Activated CD8-positive, alpha-beta memory T cell treated with anti-CD3 and anti-CD28 coated beads for 36 hours (primary cell): ENCODE data around the gene INO80C. TPM values are rescaled to one million over a fixed set of nuclear protein-coding genes. Genes with fewer than 3 reads are reported as not detected.
"Not testable (repeated sequence)": the region's sequence is repeated elsewhere in the genome, so short reads cannot be mapped to it uniquely, and the experiment has no call there.

Experiments used
- CTCF ChIA-PET: fragments of 350-600 bp; sonication (Branson Sonifier 250); formaldehyde crosslinking; loops from one replicate; lab custom pipeline; 2021; ENCODE audit warnings: antibody characterized with exemption; lab: Charles Lee
- POLR2A ChIA-PET: fragments of 350-600 bp; sonication (Branson Sonifier 250); formaldehyde crosslinking; loops from one replicate; lab custom pipeline; 2021; ENCODE audit warnings: antibody characterized with exemption; lab: Charles Lee
- total RNA-seq, 2 experiments: library from RNA; stranded (reverse); gene quantifications; one replicate each; pipeline ENCODE4 v1.2.3, GENCODE V29; 2021

The INO80C gene
- total RNA-seq, 2 experiments from 2014 or later: 29.3 to 32.7 TPM

- ChIA-PET CTCF (no interaction called here), POLR2A (no interaction called here)
Measured at GRCh38 chr18:35494251-35495220, 3.2 kb downstream of the INO80C start.

GRCh38 chr18:35491700-35492077 lies 6.1 kb downstream of the INO80C start:
- CTCF ChIA-PET: no interaction called here
- POLR2A ChIA-PET: no interaction called here

GRCh38 chr18:35490894-35491699 lies 6.7 kb downstream of the INO80C start:
- POLR2A ChIA-PET: no interaction called here
- CTCF ChIA-PET: no interaction called here

GRCh38 chr18:35489913-35490490 lies 7.8 kb downstream of the INO80C start:
- ChIA-PET POLR2A (no interaction called here), CTCF (no interaction called here)

GRCh38 chr18:35489281-35489680 lies 8.5 kb downstream of the INO80C start:
- POLR2A ChIA-PET, CTCF ChIA-PET: not testable (repeated sequence)

- CTCF ChIA-PET: not testable (repeated sequence)
- POLR2A ChIA-PET: interaction anchor here (1.0 kb wide), 1 partner anchor 9 kb away, joined by 3 read pairs; the partner anchor contains the start of gene INO80C
Measured at GRCh38 chr18:35488396-35488795, 9.4 kb downstream of the INO80C start.

- CTCF ChIA-PET, POLR2A ChIA-PET: not testable (repeated sequence)
Measured at GRCh38 chr18:35487525-35487924, 10.2 kb downstream of the INO80C start.

- ChIA-PET CTCF (no interaction called here), POLR2A (no interaction called here)
Measured at GRCh38 chr18:35485852-35486251, 11.9 kb downstream of the INO80C start.

- POLR2A ChIA-PET: interaction anchor here (1.5 kb wide), 1 partner anchor 93 kb away, joined by 7 read pairs; no protein-coding TSS in a partner anchor
- CTCF ChIA-PET: no interaction called here
Measured at GRCh38 chr18:35484034-35484433, 13.7 kb downstream of the INO80C start.

- ChIA-PET POLR2A (no interaction called here), CTCF (interaction anchor here (1.0 kb wide), 1 partner anchor 96 kb away, joined by 3 read pairs; no protein-coding TSS in a partner anchor)
Measured at GRCh38 chr18:35481960-35482366, 15.8 kb downstream of the INO80C start.

- CTCF ChIA-PET: interaction anchor here (0.9 kb wide), 1 partner anchor 18 kb away, joined by 3 read pairs; the partner anchor contains the start of gene INO80C
- POLR2A ChIA-PET: no interaction called here
Measured at GRCh38 chr18:35479911-35480586, 17.7 kb downstream of the INO80C start.

- ChIA-PET CTCF (interaction anchor here (0.6 to 1.0 kb wide), 3 partner anchors 71 to 543 kb away, joined by 3 to 4 read pairs (median 3); no protein-coding TSS in a partner anchor), POLR2A (interaction anchor here (1.6 to 1.9 kb wide), 2 partner anchors 18 to 103 kb away, joined by 5 to 16 read pairs; partner anchors contain the start of genes GALNT1 and INO80C)
Measured at GRCh38 chr18:35478520-35479435, 19.0 kb downstream of the INO80C start.

- CTCF ChIA-PET: interaction anchor here (0.6 to 1.0 kb wide), 3 partner anchors 70 to 544 kb away, joined by 3 to 4 read pairs (median 3); no protein-coding TSS in a partner anchor
- POLR2A ChIA-PET: interaction anchor here (1.6 to 1.9 kb wide), 2 partner anchors 19 to 104 kb away, joined by 5 to 16 read pairs; partner anchors contain the start of genes GALNT1 and INO80C
Measured at GRCh38 chr18:35477974-35478373, 19.8 kb downstream of the INO80C start.

GRCh38 chr18:35477497-35477896 lies 20.3 kb downstream of the INO80C start:
- ChIA-PET CTCF (no interaction called here), POLR2A (interaction anchor here (1.6 to 1.9 kb wide), 2 partner anchors 20 to 105 kb away, joined by 5 to 16 read pairs; partner anchors contain the start of genes GALNT1 and INO80C)

GRCh38 chr18:35474884-35475283 lies 22.9 kb downstream of the INO80C start:
- POLR2A ChIA-PET: no interaction called here
- CTCF ChIA-PET: no interaction called here

GRCh38 chr18:35473562-35473961 lies 24.2 kb downstream of the INO80C start:
- ChIA-PET POLR2A (no interaction called here), CTCF (no interaction called here)

- ChIA-PET POLR2A (no interaction called here), CTCF (no interaction called here)
Measured at GRCh38 chr18:35470435-35470834, 27.3 kb downstream of the INO80C start.
